ENCODE data around the gene DEGS2. TPM values are rescaled to one million over a fixed set of nuclear protein-coding genes. Genes with fewer than 3 reads are reported as not detected.

DEGS2 gene
- total RNA-seq, 6 experiments from 2014 or later: 0.09 to 0.55 (median 0.22) TPM

DNA sequence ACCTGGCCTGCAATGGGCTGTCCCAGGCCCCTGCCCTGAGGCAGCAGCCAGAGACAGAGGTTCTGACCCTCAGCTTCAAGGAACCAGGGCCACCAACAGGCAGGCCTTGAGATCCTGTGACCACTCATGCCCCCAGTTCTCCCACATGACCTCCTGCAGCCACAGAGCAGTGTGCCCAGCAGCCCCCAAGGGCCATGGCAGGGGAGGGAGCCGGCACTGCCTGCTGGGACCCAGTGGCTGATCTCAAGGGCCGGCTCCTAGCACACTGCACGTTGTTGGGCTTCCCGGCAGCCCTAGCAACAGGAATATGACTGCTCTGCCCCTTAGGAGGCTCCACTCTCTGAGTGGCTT, 14.8 kb downstream of the DEGS2 start:
- Histone ChIP-seq H3K4me1 (peaks cover 0 to 13% (median 0%) of the 10 kb centered on the region in 4 donors), H3K4me3 (no peak overlapping the region), H3K27ac (no peak overlapping the region), H3K36me3 (peaks cover 0 to 2% (median 0%) of the 10 kb centered on the region in 4 donors), H3K27me3 (no peaks in the 10 kb centered on the region), H3K9me3 (no peaks in the 10 kb centered on the region)
- ATAC-seq: peak in 3 of 4 donors; percentile 2 to 9 (median 3)
- WGBS (ENCODE audit: insufficient coverage, low coverage, low lambda C conversion rate, missing lambda C conversion rate): no CpG with 5 or more reads among the region's 4 CpGs
- DNase-seq: no peak
- TF ChIP-seq POLR2A (IDR thresholded peaks at IDR 0.05): no peak
- TF ChIP-seq, protein P1, sequence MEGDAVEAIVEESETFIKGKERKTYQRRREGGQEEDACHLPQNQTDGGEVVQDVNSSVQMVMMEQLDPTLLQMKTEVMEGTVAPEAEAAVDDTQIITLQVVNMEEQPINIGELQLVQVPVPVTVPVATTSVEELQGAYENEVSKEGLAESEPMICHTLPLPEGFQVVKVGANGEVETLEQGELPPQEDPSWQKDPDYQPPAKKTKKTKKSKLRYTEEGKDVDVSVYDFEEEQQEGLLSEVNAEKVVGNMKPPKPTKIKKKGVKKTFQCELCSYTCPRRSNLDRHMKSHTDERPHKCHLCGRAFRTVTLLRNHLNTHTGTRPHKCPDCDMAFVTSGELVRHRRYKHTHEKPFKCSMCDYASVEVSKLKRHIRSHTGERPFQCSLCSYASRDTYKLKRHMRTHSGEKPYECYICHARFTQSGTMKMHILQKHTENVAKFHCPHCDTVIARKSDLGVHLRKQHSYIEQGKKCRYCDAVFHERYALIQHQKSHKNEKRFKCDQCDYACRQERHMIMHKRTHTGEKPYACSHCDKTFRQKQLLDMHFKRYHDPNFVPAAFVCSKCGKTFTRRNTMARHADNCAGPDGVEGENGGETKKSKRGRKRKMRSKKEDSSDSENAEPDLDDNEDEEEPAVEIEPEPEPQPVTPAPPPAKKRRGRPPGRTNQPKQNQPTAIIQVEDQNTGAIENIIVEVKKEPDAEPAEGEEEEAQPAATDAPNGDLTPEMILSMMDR (IDR thresholded peaks at IDR 0.05): no peak
- intact Hi-C loops (cut with DNase I): no loop called here

- Histone ChIP-seq H3K27me3 (no peaks in the 10 kb centered on the region), H3K9me3 (no peaks in the 10 kb centered on the region), H3K4me1 (peaks cover 0 to 13% (median 0%) of the 10 kb centered on the region in 4 donors), H3K36me3 (peaks cover 0 to 2% (median 0%) of the 10 kb centered on the region in 4 donors), H3K4me3 (no peak overlapping the region), H3K27ac (no peak overlapping the region)
- TF ChIP-seq POLR2A (IDR thresholded peaks at IDR 0.05): no peak
- TF ChIP-seq, protein P1 (IDR thresholded peaks at IDR 0.05): no peak
- intact Hi-C loops (cut with DNase I): no loop called here
- WGBS (ENCODE audit: insufficient coverage, low coverage, low lambda C conversion rate, missing lambda C conversion rate): 90% methylated on average over 10 of the region's 23 CpGs
- ATAC-seq (no peak), DNase-seq (no peak)
Measured at GRCh38 chr14:100143934-100144333, 15.5 kb downstream of the DEGS2 start.

- H3K9me3 ChIP-seq: no peaks in the 10 kb centered on the region
- peaks cover 0 to 2% (median 0%) of the 10 kb centered on the region in 4 donors for H3K36me3 ChIP-seq
- intact Hi-C loops (cut with DNase I): no loop called here
- WGBS (ENCODE audit: insufficient coverage, low coverage, low lambda C conversion rate, missing lambda C conversion rate): no CpG with 5 or more reads among the region's 18 CpGs
- TF ChIP-seq POLR2A (IDR thresholded peaks at IDR 0.05): no peak
- TF ChIP-seq, protein P1 (IDR thresholded peaks at IDR 0.05): no peak
- peaks cover 0 to 13% (median 0%) of the 10 kb centered on the region in 4 donors for H3K4me1 ChIP-seq
- no peak for ATAC-seq
- no peak overlapping the region for H3K27ac ChIP-seq
- no peak overlapping the region for H3K4me3 ChIP-seq
- H3K27me3 ChIP-seq: no peaks in the 10 kb centered on the region
- DNase-seq: no peak
Measured at GRCh38 chr14:100143523-100143922, 15.9 kb downstream of the DEGS2 start.

DNA sequence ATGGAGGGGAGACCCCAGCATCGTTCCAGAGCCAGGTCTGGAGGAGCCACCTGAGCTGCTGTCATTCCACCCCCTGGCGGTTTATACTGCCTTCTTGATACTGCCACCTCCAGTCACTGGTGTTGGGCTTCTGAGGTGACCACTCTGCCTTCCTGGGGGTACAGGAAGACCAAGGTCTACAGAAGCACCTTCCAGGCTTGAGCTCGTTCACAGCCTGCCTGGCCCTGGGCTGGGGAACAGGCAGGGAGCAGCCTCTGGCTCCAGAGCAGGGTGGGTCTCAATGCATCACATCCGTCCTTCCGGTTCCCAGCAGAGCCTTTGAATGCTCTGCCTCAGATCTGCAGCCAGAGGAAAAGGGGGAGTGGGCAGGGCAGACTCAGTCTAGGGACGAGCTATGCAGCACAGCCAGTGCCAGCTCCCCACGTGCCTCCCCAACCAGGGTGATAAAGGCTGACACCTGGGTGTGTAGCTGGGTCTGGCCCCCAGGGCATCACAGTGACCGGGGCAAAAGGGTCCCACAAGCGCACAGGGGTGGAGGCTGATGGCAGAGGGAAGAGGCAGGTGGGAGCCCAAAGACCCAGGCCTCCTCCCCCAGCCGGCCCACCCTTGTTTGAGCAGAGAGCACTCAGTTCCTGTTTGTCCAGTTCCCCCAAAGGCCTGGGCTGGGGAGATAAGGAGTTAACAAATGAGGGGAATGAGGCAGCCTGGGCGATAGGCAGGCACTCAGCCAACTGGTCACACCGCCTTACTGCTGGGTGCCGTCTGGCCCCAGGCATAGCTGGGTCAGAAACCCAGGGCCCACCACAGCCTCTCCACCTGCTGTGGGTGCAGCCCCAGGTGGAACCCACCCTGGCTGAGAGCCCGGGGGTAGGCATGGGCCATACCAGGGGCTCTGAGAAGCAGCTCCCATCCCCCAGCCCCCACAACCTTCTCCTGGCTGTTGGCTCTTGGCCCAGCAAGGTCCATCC, 17.1 kb downstream of the DEGS2 start:
- ATAC-seq: peak; percentile 18 to 33 (median 28)
- intact Hi-C loops (cut with DNase I): no loop called here
- Histone ChIP-seq H3K27ac (no peak overlapping the region), H3K4me1 (peaks cover 0 to 13% (median 0%) of the 10 kb centered on the region in 4 donors), H3K27me3 (no peaks in the 10 kb centered on the region), H3K36me3 (peaks cover 0 to 2% (median 0%) of the 10 kb centered on the region in 4 donors), H3K9me3 (no peaks in the 10 kb centered on the region), H3K4me3 (no peak overlapping the region)
- no peak for DNase-seq
- TF ChIP-seq, protein P1 (IDR thresholded peaks at IDR 0.05): no peak
- TF ChIP-seq POLR2A (IDR thresholded peaks at IDR 0.05): no peak
- WGBS (ENCODE audit: insufficient coverage, low coverage, low lambda C conversion rate, missing lambda C conversion rate): 71% methylated on average over 1 of the region's 14 CpGs

Data from right lobe of liver (tissue), 6 donors.